Measurements from ENCODE around the gene TM6SF1.
"Not testable (repeated sequence)": the region's sequence is repeated elsewhere in the genome, so short reads cannot be mapped to it uniquely, and the experiment has no call there.

- TF ChIP-seq CTCF (IDR thresholded peaks at IDR 0.05; ENCODE audit: low read length); EZH2 (IDR thresholded peaks at IDR 0.05; ENCODE audit: borderline replicate concordance, low read length): not testable (repeated sequence)
Observed at GRCh38 chr15:83069211-83069642, 38.2 kb upstream of the TM6SF1 start.
